Measurements from ENCODE around the gene PRKACA. TPM values are rescaled to one million over a fixed set of nuclear protein-coding genes. Genes with fewer than 3 reads are reported as not detected.

Gene PRKACA
- total RNA-seq (2021): 56.7 and 77.9 TPM in 2 replicates
- Bru-seq, nascent RNA: percentile 47 among the genes with signal in this experiment
- BruChase-seq, experiment 1, labeled RNA remaining after a 2-hour chase: percentile 59 among the genes with signal in this experiment
- BruChase-seq, experiment 2, labeled RNA remaining after a 6-hour chase: percentile 71 among the genes with signal in this experiment
- long read RNA-seq, partial matches to known transcripts: 3 of 15 reads
- long read RNA-seq, other reads (novel, unspliced or antisense): 11 of 15 reads

GRCh38 chr19:14117668-14118164 lies at the start of gene PRKACA:
Gene PRKACA, minus strand, starts transcription at chr19:14117762. Its CDS starts 215 bp downstream, at chr19:14117547.
- Histone ChIP-seq H3K27ac (ENCODE audit: low read depth, low read length, poor library complexity, severe bottlenecking) (peak within 1 kb of the TSS; percentile 73), H3K4me3 (ENCODE audit: low read depth, low read length, poor library complexity, severe bottlenecking) (peak within 1 kb of the TSS; percentile 78), H3K4me1 (ENCODE audit: insufficient read depth, low read length, poor library complexity, severe bottlenecking) (peaks cover 19% of the 10 kb centered on the region), H3K27me3 (replicated peaks; ENCODE audit: insufficient read depth, low read depth, low read length, poor library complexity) (no peaks in the 10 kb centered on the region), H3K36me3 (ENCODE audit: insufficient read depth, low read length, poor library complexity, severe bottlenecking) (no peaks in the 10 kb centered on the region), H3K9me3 (ENCODE audit: low read depth, low read length, poor library complexity, severe bottlenecking) (no peaks in the 10 kb centered on the region)
- ChIA-PET POLR2A (ENCODE audit: low non-redundant PET) (interaction anchor here (0.5 kb wide), 1 partner anchor 1961 kb away, joined by 8 read pairs; no protein-coding TSS in a partner anchor), CTCF (no interaction called here)
- DNase-seq (ENCODE audit: low spot score): peak; percentile 100
- no peak for TF ChIP-seq CTCF (conservative IDR thresholded peaks at IDR 0.05; ENCODE audit: low read depth, low read length)
- no peak for TF ChIP-seq EZH2 (IDR thresholded peaks at IDR 0.05; ENCODE audit: borderline replicate concordance, low read depth, low read length, poor library complexity, severe bottlenecking)
- intact Hi-C loops (cut with micrococcal nuclease; ENCODE audit: unreplicated experiment): no loop called here
- BruUV-seq (replicated peaks): no TSS peak

GRCh38 chr19:14166999-14167575 lies 49.5 kb upstream of the PRKACA start:
- H3K9me3 ChIP-seq (ENCODE audit: low read depth, low read length, poor library complexity, severe bottlenecking): no peaks in the 10 kb centered on the region
- CTCF ChIA-PET: interaction anchor here (0.6 kb wide), 1 partner anchor 25 kb away, joined by 5 read pairs; no protein-coding TSS in a partner anchor
- TF ChIP-seq EZH2 (IDR thresholded peaks at IDR 0.05; ENCODE audit: borderline replicate concordance, low read depth, low read length, poor library complexity, severe bottlenecking) (no peak), CTCF (conservative IDR thresholded peaks at IDR 0.05; ENCODE audit: low read depth, low read length) (no peak)
- no peak overlapping the region for H3K4me3 ChIP-seq (ENCODE audit: low read depth, low read length, poor library complexity, severe bottlenecking)
- H3K36me3 ChIP-seq (ENCODE audit: insufficient read depth, low read length, poor library complexity, severe bottlenecking): peaks cover 31% of the 10 kb centered on the region
- no TSS peak for BruUV-seq (replicated peaks)
- H3K4me1 ChIP-seq (ENCODE audit: insufficient read depth, low read length, poor library complexity, severe bottlenecking): peaks cover 27% of the 10 kb centered on the region
- POLR2A ChIA-PET (ENCODE audit: low non-redundant PET): no interaction called here
- intact Hi-C loops (cut with micrococcal nuclease; ENCODE audit: unreplicated experiment): no loop called here
- peak overlapping the region; percentile 7 for H3K27ac ChIP-seq (ENCODE audit: low read depth, low read length, poor library complexity, severe bottlenecking)
- no peak for DNase-seq (ENCODE audit: low spot score)
- H3K27me3 ChIP-seq (replicated peaks; ENCODE audit: insufficient read depth, low read depth, low read length, poor library complexity): no peaks in the 10 kb centered on the region

GRCh38 chr19:14165990-14166830 lies 48.6 kb upstream of the PRKACA start:
- no peak overlapping the region for H3K4me3 ChIP-seq (ENCODE audit: low read depth, low read length, poor library complexity, severe bottlenecking)
- peaks cover 30% of the 10 kb centered on the region for H3K4me1 ChIP-seq (ENCODE audit: insufficient read depth, low read length, poor library complexity, severe bottlenecking)
- no peak for TF ChIP-seq CTCF (conservative IDR thresholded peaks at IDR 0.05; ENCODE audit: low read depth, low read length)
- TF ChIP-seq EZH2 (IDR thresholded peaks at IDR 0.05; ENCODE audit: borderline replicate concordance, low read depth, low read length, poor library complexity, severe bottlenecking): no peak
- POLR2A ChIA-PET (ENCODE audit: low non-redundant PET): interaction anchor here (0.6 kb wide), 1 partner anchor 329 kb away, joined by 10 read pairs; no protein-coding TSS in a partner anchor
- CTCF ChIA-PET: no interaction called here
- no peak for DNase-seq (ENCODE audit: low spot score)
- peaks cover 26% of the 10 kb centered on the region for H3K36me3 ChIP-seq (ENCODE audit: insufficient read depth, low read length, poor library complexity, severe bottlenecking)
- no peak overlapping the region for H3K27ac ChIP-seq (ENCODE audit: low read depth, low read length, poor library complexity, severe bottlenecking)
- no peaks in the 10 kb centered on the region for H3K9me3 ChIP-seq (ENCODE audit: low read depth, low read length, poor library complexity, severe bottlenecking)
- intact Hi-C loops (cut with micrococcal nuclease; ENCODE audit: unreplicated experiment): no loop called here
- H3K27me3 ChIP-seq (replicated peaks; ENCODE audit: insufficient read depth, low read depth, low read length, poor library complexity): no peaks in the 10 kb centered on the region
- BruUV-seq (replicated peaks): no TSS peak

All from A673 (cell line).